Loucy (cell line): ENCODE measurements around the gene LEUTX.

Experiments
- CTCF ChIP-seq: fragments of 200-600 bp; sonication (generic); conservative IDR thresholded peaks from 2 replicates; pipeline ENCODE4 v1.5.1; 2014; ENCODE audit warnings: mild to moderate bottlenecking, antibody characterized with exemption, low read length
- EZH2phosphoT487 ChIP-seq: fragments of 200-600 bp; IDR thresholded peaks from 2 replicates; pipeline ENCODE4 v1.6.1; 2018; ENCODE audit warnings: antibody characterized with exemption, mild to moderate bottlenecking, moderate library complexity, borderline replicate concordance

- no peak for TF ChIP-seq CTCF
- TF ChIP-seq EZH2phosphoT487 = no peak
Observed at GRCh38 chr19:39737351-39737750, 41.3 kb upstream of the LEUTX start.
